H1 (cell line): ENCODE results near the gene GPR15LG. TPM values are rescaled to one million over a fixed set of nuclear protein-coding genes. Genes with fewer than 3 reads are reported as not detected.

Experiments
- CTCF ChIA-PET: fragments of 300-600 bp; sonication (Branson Sonifier 250); formaldehyde crosslinking; loops from one replicate; lab custom pipeline; 2021; ENCODE audit not compliant: partially characterized antibody; lab: Charles Lee
- POLR2A ChIA-PET: fragments of 300-600 bp; sonication (Branson Sonifier 250); formaldehyde crosslinking; loops from one replicate; lab custom pipeline; 2021; ENCODE audit warnings: inconsistent platforms; ENCODE audit not compliant: partially characterized antibody; lab: Charles Lee
- DNase-seq, 2 experiments: peaks; one replicate each; pipeline versions ENCODE4 v3.0.0 to v3.0.0-alpha.2; 2010 to 2022; ENCODE audit warnings: low spot score in 2 of 2, low read depth in 1 of 2, mixed read lengths in 1 of 2
- FAIRE-seq: peaks from 2 replicates; lab custom pipeline; 2011; peaks lifted over from hg19 to GRCh38; lab: Jason Lieb, UNC
- H2AFZ ChIP-seq: 2 replicates; pipeline ENCODE4 v1.8.1; 2012; ENCODE audit warnings: low read length, inconsistent platforms
- H2AK5ac ChIP-seq: 2 replicates; pipeline ENCODE4 v1.6.1; 2013; ENCODE audit warnings: low read depth, low read length
- H2BK120ac ChIP-seq: replicated peaks from 2 replicates; pipeline ENCODE3; 2013; ENCODE audit warnings: low read depth, low read length, inconsistent platforms
- H2BK12ac ChIP-seq: 2 replicates; pipeline ENCODE4 v1.6.1; 2013; ENCODE audit warnings: low read depth, low read length
- H2BK15ac ChIP-seq: 2 replicates; pipeline ENCODE4 v1.6.1; 2013; ENCODE audit warnings: low read length
- H2BK20ac ChIP-seq: 2 replicates; pipeline ENCODE4 v1.6.1; 2013; ENCODE audit warnings: low read length
- H2BK5ac ChIP-seq: 2 replicates; pipeline ENCODE4 v1.6.1; 2013; ENCODE audit warnings: low read depth, low read length
- H3K14ac ChIP-seq: 2 replicates; pipeline ENCODE4 v1.6.1; 2013; ENCODE audit warnings: inconsistent platforms; ENCODE audit not compliant: insufficient read length
- H3K18ac ChIP-seq: 2 replicates; pipeline ENCODE4 v1.6.1; 2013; ENCODE audit warnings: low read length; ENCODE audit errors: extremely low read depth
- H3K23ac ChIP-seq: 2 replicates; pipeline ENCODE4 v1.6.1; 2013; ENCODE audit warnings: inconsistent platforms; ENCODE audit not compliant: insufficient read length
- H3K23me2 ChIP-seq: 2 replicates; pipeline ENCODE4 v1.6.1; 2013; ENCODE audit warnings: low read depth, low read length
- H3K27ac ChIP-seq: 2 replicates; pipeline ENCODE4 v1.6.1; 2011; ENCODE audit warnings: low read depth, low read length, inconsistent platforms
- H3K27me3 ChIP-seq, 4 experiments: replicated peaks in 1 of 4; 1 replicate in 1 of 4; 2 replicates in 3 of 4; pipeline versions ENCODE4 v1.6.1 to v1.8.1; 2011 to 2013; ENCODE audit warnings: low read length in 3 of 4, mild to moderate bottlenecking in 3 of 4, inconsistent platforms in 2 of 4, mixed read lengths in 2 of 4, moderate library complexity in 1 of 4; ENCODE audit not compliant: control insufficient read depth in 3 of 4, insufficient read depth in 3 of 4; ENCODE audit errors: extremely low read depth in 1 of 4
- H3K36me3 ChIP-seq, 4 experiments: 2 replicates each; pipeline versions ENCODE4 v1.6.1 to v1.8.1; 2011 to 2013; ENCODE audit warnings: mild to moderate bottlenecking in 4 of 4, low read length in 3 of 4, moderate library complexity in 2 of 4, control low read depth in 1 of 4, inconsistent platforms in 1 of 4; ENCODE audit not compliant: insufficient read depth in 4 of 4, control insufficient read depth in 2 of 4
- H3K4ac ChIP-seq: replicated peaks from 2 replicates; pipeline ENCODE3; 2013; ENCODE audit warnings: low read length, low read depth, mixed read lengths, inconsistent platforms; ENCODE audit not compliant: insufficient read length
- H3K4me1 ChIP-seq, 4 experiments: replicated peaks in 1 of 4; 1 replicate in 1 of 4; 2 replicates in 3 of 4; pipeline versions ENCODE4 v1.6.1 to v1.8.1; 2011 to 2013; ENCODE audit warnings: low read length in 3 of 4, inconsistent platforms in 2 of 4, mixed read lengths in 1 of 4; ENCODE audit not compliant: insufficient read depth in 4 of 4, control insufficient read depth in 3 of 4
- H3K4me2 ChIP-seq, 2 experiments: 2 replicates each; pipeline versions ENCODE4 v1.6.1 to v1.8.1; 2011 to 2013; ENCODE audit warnings: low read depth in 2 of 2, low read length in 2 of 2, control low read depth in 1 of 2, inconsistent platforms in 1 of 2, mild to moderate bottlenecking in 1 of 2; ENCODE audit not compliant: insufficient read depth in 1 of 2
- H3K4me3 ChIP-seq, 4 experiments: fragments of 200-600, 300-600 bp in 1 of 4; sonication (generic), shearing (Covaris generic), sonication (Bioruptor Twin) in 1 of 4; 2 replicates each; pipeline versions ENCODE4 v1.5.1 to v1.8.1; 2011 to 2016; ENCODE audit warnings: low read length in 4 of 4, low read depth in 3 of 4, control low read depth in 2 of 4, inconsistent platforms in 2 of 4, mild to moderate bottlenecking in 2 of 4, mixed read lengths in 1 of 4, moderate library complexity in 1 of 4; ENCODE audit not compliant: insufficient read depth in 2 of 4; ENCODE audit errors: extremely low read depth in 1 of 4
- H3K56ac ChIP-seq: replicated peaks from 2 replicates; pipeline ENCODE3; 2013; ENCODE audit warnings: low read depth, mild to moderate bottlenecking, mixed read lengths, low read length, inconsistent platforms; ENCODE audit not compliant: insufficient read length
- H3K79me1 ChIP-seq: 2 replicates; pipeline ENCODE4 v1.6.1; 2013; ENCODE audit warnings: low read depth, low read length, control low read depth
- H3K79me2 ChIP-seq, 2 experiments: 2 replicates each; pipeline versions ENCODE4 v1.6.1 to v1.8.1; 2012 to 2013; ENCODE audit warnings: low read length in 2 of 2, mild to moderate bottlenecking in 2 of 2, inconsistent platforms in 1 of 2; ENCODE audit not compliant: insufficient read depth in 2 of 2, control insufficient read depth in 1 of 2
- H3K9ac ChIP-seq, 4 experiments: replicated peaks in 1 of 4; 1 replicate in 1 of 4; 2 replicates in 3 of 4; pipeline versions ENCODE4 v1.6.1 to v1.8.1; 2011 to 2013; ENCODE audit warnings: low read depth in 3 of 4, low read length in 3 of 4, control low read depth in 2 of 4, mild to moderate bottlenecking in 2 of 4, moderate library complexity in 2 of 4, inconsistent platforms in 1 of 4; ENCODE audit errors: extremely low read depth in 1 of 4
- H3K9me3 ChIP-seq, 2 experiments: 2 replicates each; pipeline versions ENCODE4 v1.6.1 to v1.8.1; 2012 to 2013; ENCODE audit warnings: mild to moderate bottlenecking in 2 of 2, moderate library complexity in 2 of 2, control low read depth in 1 of 2, inconsistent platforms in 1 of 2, low read depth in 1 of 2, low read length in 1 of 2, mixed read lengths in 1 of 2; ENCODE audit not compliant: insufficient read depth in 2 of 2
- H4K20me1 ChIP-seq, 2 experiments: replicated peaks in 1 of 2; 2 replicates each; pipeline versions ENCODE3 to v1.8.1; 2011 to 2013; ENCODE audit warnings: inconsistent platforms in 2 of 2, low read length in 2 of 2, mild to moderate bottlenecking in 1 of 2; ENCODE audit not compliant: insufficient read depth in 2 of 2, control insufficient read depth in 1 of 2
- H4K5ac ChIP-seq: 2 replicates; pipeline ENCODE4 v1.6.1; 2013; ENCODE audit warnings: low read length, low read depth, mixed read lengths, inconsistent platforms; ENCODE audit not compliant: insufficient read length
- H4K8ac ChIP-seq: 2 replicates; pipeline ENCODE4 v1.8.0; 2013; ENCODE audit warnings: mild to moderate bottlenecking, moderate library complexity, low read length, inconsistent platforms; ENCODE audit not compliant: insufficient read depth; ENCODE audit errors: extremely low read depth
- H4K91ac ChIP-seq: replicated peaks from 2 replicates; pipeline ENCODE3; 2013; ENCODE audit warnings: low read length, mixed read lengths, inconsistent platforms; ENCODE audit not compliant: insufficient read length
- BRCA1 ChIP-seq: IDR thresholded peaks from 2 replicates; pipeline ENCODE4 v1.6.1; 2012; ENCODE audit warnings: low read depth, low read length, improper control_type of control experiment
- CBX5 ChIP-seq: fragments of 300-800, 300-1000 bp; sonication (generic); IDR thresholded peaks from 2 replicates; pipeline ENCODE4 v1.7.1; 2016; ENCODE audit warnings: antibody characterized with exemption, low read length, low read depth
- CREB1 ChIP-seq: IDR thresholded peaks from 2 replicates; pipeline ENCODE4 v1.6.1; 2012; ENCODE audit warnings: inconsistent platforms
- CTCF ChIP-seq, 3 experiments: IDR thresholded peaks; 1 replicate in 2 of 3; 2 replicates in 1 of 3; pipeline versions ENCODE4 v1.5.1 to v1.6.1; 2011; ENCODE audit warnings: low read length in 3 of 3, mild to moderate bottlenecking in 3 of 3, inconsistent platforms in 2 of 3, low read depth in 1 of 3, moderate library complexity in 1 of 3; ENCODE audit not compliant: insufficient read depth in 1 of 3; ENCODE audit errors: control extremely low read depth in 1 of 3
- FOSL1 ChIP-seq: IDR thresholded peaks from 2 replicates; pipeline ENCODE4 v1.6.1; 2011; ENCODE audit warnings: mild to moderate bottlenecking, low read depth, low read length, moderate library complexity; ENCODE audit not compliant: insufficient read depth
- HDAC2 ChIP-seq, 2 experiments: fragments of 300-600 bp in 1 of 2; sonication (generic) in 1 of 2; IDR thresholded peaks; 2 replicates each; pipeline ENCODE4 v1.6.1; 2011 to 2012; ENCODE audit warnings: low read depth in 2 of 2, low read length in 2 of 2, mild to moderate bottlenecking in 2 of 2, moderate library complexity in 2 of 2, borderline replicate concordance in 1 of 2, inconsistent platforms in 1 of 2
- POLR2A ChIP-seq, 2 experiments: IDR thresholded peaks; 1 replicate in 1 of 2; 2 replicates in 1 of 2; pipeline ENCODE4 v1.6.1; 2011; ENCODE audit warnings: low read depth in 2 of 2, low read length in 2 of 2, mild to moderate bottlenecking in 2 of 2; ENCODE audit errors: control extremely low read depth in 1 of 2
- SIX5 ChIP-seq: IDR thresholded peaks from 2 replicates; pipeline ENCODE4 v1.6.1; 2011; ENCODE audit warnings: mild to moderate bottlenecking, low read depth, low read length
- SP1 ChIP-seq: IDR thresholded peaks from 2 replicates; pipeline ENCODE4 v1.6.1; 2011; ENCODE audit warnings: low read depth, low read length
- USF2 ChIP-seq: IDR thresholded peaks from 2 replicates; pipeline ENCODE4 v1.6.1; 2011; ENCODE audit warnings: low read length, improper control_type of control experiment
- ZNF274 ChIP-seq: IDR thresholded peaks from 2 replicates; pipeline ENCODE4 v1.7.0; 2012; ENCODE audit warnings: low read length, borderline replicate concordance; ENCODE audit errors: extremely low read depth
- WGBS, 2 experiments: shearing (Covaris generic) in 1 of 2; methylation state at CpG; one replicate each; pipeline versions ENCODE4 v1.1.6 to v1.1.7; 2013 to 2015; ENCODE audit warnings: low lambda C conversion rate in 2 of 2, mixed read lengths in 2 of 2, inconsistent platforms in 1 of 2, low coverage in 1 of 2, missing lambda C conversion rate in 1 of 2; ENCODE audit not compliant: insufficient replicate concordance in 2 of 2, insufficient coverage in 1 of 2, insufficient read length in 1 of 2; ENCODE audit errors: extremely low coverage in 1 of 2, missing lambda C conversion rate in 1 of 2; 5-methylcytosine and 5-hydroxymethylcytosine counted together
- polyA plus RNA-seq, 7 experiments: library from polyadenylated mRNA; depleted of rRNA in 3 of 7; stranded (reverse) in 5 of 7; unstranded in 2 of 7; fragments of >200 nt in 5 of 7; fragments of 200-250 nt in 2 of 7; gene quantifications; 1 replicate in 5 of 7; 2 replicates in 1 of 7; 4 replicates in 1 of 7; pipeline versions ENCODE4 v1.2.1 to v1.2.3, GENCODE V29; 2011 to 2013; ENCODE audit warnings: missing spikeins in 2 of 7, mixed read lengths in 2 of 7
- total RNA-seq: library from RNA; stranded (reverse); fragmentation: NEBNext Ultra II Directional; extraction: Animal tissue kit (Norgen Biotek cat#: 25700); gene quantifications from 2 replicates; pipeline ENCODE4 v1.2.1, GENCODE V29; 2021

The GPR15LG gene
- total and polyA plus RNA-seq, 2 of the 8 experiments (the other 6 are each of a cell fraction or from before 2014, with no cell fraction given), result not detected

GRCh38 chr10:84158061-84158460 lies 15.5 kb upstream of the GPR15LG start:
- Histone ChIP-seq H3K4ac (no peak overlapping the region), H2BK15ac (no peak overlapping the region), H4K8ac (no peak overlapping the region), H4K91ac (no peak overlapping the region), H2BK120ac (no peak overlapping the region), H3K4me3 (no peak overlapping the region), H2AK5ac (no peak overlapping the region), H3K27ac (no peak overlapping the region), H3K27me3 (no peaks in the 10 kb centered on the region), H3K23ac (no peak overlapping the region), H3K18ac (no peak overlapping the region), H3K79me1 (no peaks in the 10 kb centered on the region), H3K14ac (no peak overlapping the region), H3K36me3 (peaks cover 0 to 11% (median 4%) of the 10 kb centered on the region in 4 experiments; a peak in 3 of 8 replicates), H4K20me1 (no peaks in the 10 kb centered on the region), H3K4me2 (no peak overlapping the region), H3K4me1 (peaks cover 2 to 24% (median 17%) of the 10 kb centered on the region in 4 experiments; a peak in 6 of 7 replicates), H3K9ac (no peak overlapping the region), H3K79me2 (no peaks in the 10 kb centered on the region), H2BK5ac (no peak overlapping the region), H2BK12ac (no peak overlapping the region), H3K56ac (no peak overlapping the region), H4K5ac (no peak overlapping the region), H3K9me3 (no peaks in the 10 kb centered on the region), H2BK20ac (no peak overlapping the region), H2AFZ (no peak overlapping the region), H3K23me2 (no peaks in the 10 kb centered on the region)
- no peak for DNase-seq
- 86% methylated on average over 2 of the region's 2 CpGs; no CpG with 5 or more reads in 1 of the 2 experiments for WGBS, 2 experiments
- FAIRE-seq, result no peak
- CTCF ChIA-PET, result interaction anchor here (1.4 to 10.9 kb wide), 5 partner anchors 10 to 59 kb away, joined by 3 to 95 read pairs (median 28); no protein-coding TSS in a partner anchor
- POLR2A ChIA-PET, result interaction anchor here (0.7 to 2.1 kb wide), 6 partner anchors 11 to 97 kb away, joined by 3 to 13 read pairs (median 3); partner anchors contain the start of gene GHITM
- TF ChIP-seq CREB1 (no peak), USF2 (no peak), HDAC2 (IDR thresholded peaks at IDR 0.05; ENCODE audit: borderline replicate concordance in 1 of 2, low read depth in 2 of 2, low read length in 2 of 2) (no peak), POLR2A (IDR thresholded peaks at IDR 0.05; ENCODE audit: control extremely low read depth in 1 of 2, low read depth in 2 of 2, low read length in 2 of 2) (no peak), BRCA1 (no peak), FOSL1 (no peak), SP1 (no peak), CTCF (IDR thresholded peaks at IDR 0.05; ENCODE audit: control extremely low read depth in 1 of 3, insufficient read depth in 1 of 3, low read depth in 1 of 3, low read length in 3 of 3) (no peak), SIX5 (no peak), ZNF274 (no peak), CBX5 (no peak)
